ENCODE results near the gene TTC21A.

The TTC21A gene

GRCh38 chr3:39112113-39112512, 4.6 kb downstream of the TTC21A start (continued):
- TF ChIP-seq ZSCAN18 (tag by site-specific recombination; IDR thresholded peaks at IDR 0.05): no peak
- no peak for TF ChIP-seq ZNF830 (tag by site-specific recombination; IDR thresholded peaks at IDR 0.05; ENCODE audit: low read depth)
- no peak for TF ChIP-seq ZNF837 (tag by site-specific recombination; IDR thresholded peaks at IDR 0.05)
- TF ChIP-seq ZNF24 (tag by site-specific recombination; IDR thresholded peaks at IDR 0.05): no peak
- no peak for TF ChIP-seq MEIS1 (CRISPR knock-in tag; IDR thresholded peaks at IDR 0.05; ENCODE audit: borderline replicate concordance)
- no peak for TF ChIP-seq ZNF600 (tag by site-specific recombination; IDR thresholded peaks at IDR 0.05)

DNA sequence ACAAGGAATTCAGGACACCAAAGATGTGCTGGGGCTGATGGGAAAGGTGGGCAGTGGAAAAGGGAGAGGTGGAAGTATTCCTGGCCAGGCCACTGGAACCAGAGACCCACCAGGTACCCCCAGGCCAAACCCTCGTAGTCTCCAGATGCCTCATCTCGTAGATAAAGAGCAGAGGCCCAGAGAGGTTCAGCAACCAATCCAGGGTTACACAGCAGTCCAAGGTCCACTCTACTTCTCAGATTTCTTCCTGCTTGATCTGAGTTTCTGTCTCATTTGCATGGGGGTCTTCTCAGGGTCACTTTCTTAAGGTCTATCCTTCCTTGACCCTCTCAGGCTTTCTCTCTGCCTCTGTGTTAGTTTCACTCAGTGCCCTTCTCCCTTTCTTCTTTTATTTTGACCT, 5.1 kb downstream of the TTC21A start:
- no peaks in the 10 kb centered on the region for H3K36me3 ChIP-seq (ENCODE audit: control insufficient read depth in 2 of 2, insufficient read depth in 1 of 2, low read length in 2 of 2)
- ChIA-PET POLR2A (no interaction called here), CTCF (no interaction called here)
- no peak overlapping the region for H3K27ac ChIP-seq (ENCODE audit: extremely low read depth, low read depth, low read length)
- H3K9me3 ChIP-seq (ENCODE audit: control insufficient read depth, insufficient read depth, low read depth, low read length): no peaks in the 10 kb centered on the region
- no peak for TF ChIP-seq ZNF416 (tag by site-specific recombination; IDR thresholded peaks at IDR 0.05)
- TF ChIP-seq TRIM28 (IDR thresholded peaks at IDR 0.05; ENCODE audit: borderline replicate concordance, low read length): no peak
- TF ChIP-seq ZNF76 (tag by site-specific recombination; IDR thresholded peaks at IDR 0.05; ENCODE audit: borderline replicate concordance, low read depth): no peak
- no peak for TF ChIP-seq ZNF530 (tag by site-specific recombination; IDR thresholded peaks at IDR 0.05; ENCODE audit: low read depth)
- no peak for TF ChIP-seq BCL11B (tag by site-specific recombination; IDR thresholded peaks at IDR 0.05; ENCODE audit: low read depth)
- TF ChIP-seq ZNF488 (tag by site-specific recombination; IDR thresholded peaks at IDR 0.05): no peak
- TF ChIP-seq ZNF133 (tag by site-specific recombination; IDR thresholded peaks at IDR 0.05): no peak
- TF ChIP-seq ZNF549 (tag by site-specific recombination; IDR thresholded peaks at IDR 0.05): no peak
- no peak for TF ChIP-seq ZBTB1 (tag by site-specific recombination; IDR thresholded peaks at IDR 0.05)
- no peak for TF ChIP-seq ZNF664 (tag by site-specific recombination; IDR thresholded peaks at IDR 0.05)
- no peak for TF ChIP-seq ZBTB48 (tag by site-specific recombination; IDR thresholded peaks at IDR 0.05)
- TF ChIP-seq ZBTB26 (tag by site-specific recombination; optimal IDR thresholded peaks at IDR 0.05): no peak
- TF ChIP-seq SP7 (tag by site-specific recombination; IDR thresholded peaks at IDR 0.05): no peak
- TF ChIP-seq ZNF670 (tag by site-specific recombination; IDR thresholded peaks at IDR 0.05; ENCODE audit: low read depth): no peak
- no peak for TF ChIP-seq ZNF280C (tag by site-specific recombination; IDR thresholded peaks at IDR 0.05)
- TF ChIP-seq ZNF239 (tag by site-specific recombination; IDR thresholded peaks at IDR 0.05): no peak
- no peaks in the 10 kb centered on the region for H3K4me1 ChIP-seq (ENCODE audit: control insufficient read depth, insufficient read depth, low read length)
- H3K4me3 ChIP-seq (ENCODE audit: low read depth, low read length): no peak overlapping the region
